NCI-H526 treated with DMSO at 0.1 percent for 48 hours (cell line): ENCODE results near the gene ATP6AP1.
A peak's percentile ranks its signal among the peaks of the same experiment; 100 is the strongest.
"Not testable (repeated sequence)": the region's sequence is repeated elsewhere in the genome, so short reads cannot be mapped to it uniquely, and the experiment has no call there.

Experiments
- DNase-seq: peaks from one replicate; lab custom pipeline; 2025; lab: John Stamatoyannopoulos, UW

The ATP6AP1 gene

GRCh38 chrX:154428176-154429171 lies at the start of gene ATP6AP1:
Gene ATP6AP1 (plus strand): TSS chrX:154428677. CDS start chrX:154428693, 16 bp downstream.
- DNase-seq: peak; percentile 97

- peak; percentile 99 for DNase-seq
Measured at GRCh38 chrX:154378799-154379568, 49.5 kb upstream of the ATP6AP1 start, which contains the start of gene EMD. Gene EMD (plus strand): TSS chrX:154379295. CDS start chrX:154379485, 190 bp downstream.

- DNase-seq: no peak
Measured at GRCh38 chrX:154379569-154379951, 48.9 kb upstream of the ATP6AP1 start.

- DNase-seq: no peak
Measured at GRCh38 chrX:154380153-154380552, 48.3 kb upstream of the ATP6AP1 start.

- DNase-seq: no peak
Measured at GRCh38 chrX:154380787-154381186, 47.7 kb upstream of the ATP6AP1 start.

GRCh38 chrX:154381271-154381670 lies 47.2 kb upstream of the ATP6AP1 start:
- DNase-seq: no peak

- DNase-seq: no peak
Measured at GRCh38 chrX:154382483-154383069, 45.9 kb upstream of the ATP6AP1 start.

GRCh38 chrX:154383359-154384283 lies 44.9 kb upstream of the ATP6AP1 start:
- DNase-seq: no peak

GRCh38 chrX:154384284-154384892 lies 44.1 kb upstream of the ATP6AP1 start:
- DNase-seq: no peak

- not testable (repeated sequence) for DNase-seq
Measured at GRCh38 chrX:154388094-154388493, 40.4 kb upstream of the ATP6AP1 start.

- DNase-seq: not testable (repeated sequence)
Measured at GRCh38 chrX:154388649-154389048, 39.8 kb upstream of the ATP6AP1 start.

- not testable (repeated sequence) for DNase-seq
Measured at GRCh38 chrX:154389812-154390747, 38.4 kb upstream of the ATP6AP1 start.

GRCh38 chrX:154396363-154396762 lies 32.1 kb upstream of the ATP6AP1 start:
- not testable (repeated sequence) for DNase-seq

- peak; percentile 64 for DNase-seq
Measured at GRCh38 chrX:154396973-154397887, 31.2 kb upstream of the ATP6AP1 start.

- DNase-seq: peak; percentile 98
Measured at GRCh38 chrX:154397888-154398667, 30.4 kb upstream of the ATP6AP1 start, which contains the start of gene RPL10. Gene RPL10 (plus strand): TSS chrX:154398377. CDS start chrX:154398520, 143 bp downstream.

GRCh38 chrX:154398668-154399526 lies 29.6 kb upstream of the ATP6AP1 start:
- peak; percentile 87 for DNase-seq
